K562 (cell line): ENCODE measurements around the gene GBF1.

Experiments
- BRD9 ChIP-seq: fragments of 450-650 bp; IDR thresholded peaks from 2 replicates; pipeline ENCODE4 v1.6.1; 2018; ENCODE audit warnings: low read depth; ENCODE audit not compliant: partially characterized antibody
- CREM ChIP-seq: IDR thresholded peaks from 2 replicates; pipeline ENCODE4 v1.6.1; 2014; ENCODE audit warnings: antibody characterized with exemption, low read depth
- EZH2 ChIP-seq: IDR thresholded peaks from 2 replicates; pipeline ENCODE4 v1.6.1; 2012; ENCODE audit warnings: low read depth, mild to moderate bottlenecking, inconsistent platforms, low read length, borderline replicate concordance
- FOXP1 ChIP-seq: sonication (generic); formaldehyde crosslinking; IDR thresholded peaks from 2 replicates; pipeline ENCODE4 v1.8.0; 2022; ENCODE audit warnings: mild to moderate bottlenecking, missing genetic modification reagents
- HMGXB4 ChIP-seq: sonication (generic); formaldehyde crosslinking; IDR thresholded peaks from 2 replicates; pipeline ENCODE4 v1.8.1; 2023; ENCODE audit warnings: mild to moderate bottlenecking, missing genetic modification reagents
- JUND ChIP-seq, 2 experiments: IDR thresholded peaks; 2 replicates in 1 of 2; 3 replicates in 1 of 2; pipeline ENCODE4 v1.6.1; 2011; ENCODE audit warnings: borderline replicate concordance in 2 of 2, low read depth in 2 of 2, low read length in 2 of 2, improper control_type of control experiment in 1 of 2, missing biosample characterization in 1 of 2, missing genetic modification characterization in 1 of 2, missing genetic modification reagents in 1 of 2
- MAFG ChIP-seq: fragments of 450-650 bp; conservative IDR thresholded peaks from 2 replicates; pipeline ENCODE4 v1.6.1; 2016; ENCODE audit warnings: missing genetic modification characterization, missing compliant biosample characterization
- TF ChIP-seq, protein P1 (sequence below), 3 experiments: IDR thresholded peaks in 2 of 3; conservative IDR thresholded peaks in 1 of 3; 2 replicates each; pipeline ENCODE4 v1.5.1; 2011 to 2012; ENCODE audit warnings: low read length in 3 of 3, mild to moderate bottlenecking in 3 of 3, control low read depth in 2 of 3, improper control_type of control experiment in 1 of 3, inconsistent platforms in 1 of 3, low read depth in 1 of 3, mixed read lengths in 1 of 3, moderate library complexity in 1 of 3; ENCODE audit not compliant: insufficient read depth in 2 of 3
- TF ChIP-seq, protein P2 (sequence below): fragments of 250-450 bp; sonication (Bioruptor Pico); IDR thresholded peaks from 2 replicates; pipeline ENCODE4 v1.5.0; 2020; ENCODE audit warnings: mild to moderate bottlenecking, borderline replicate concordance

DNA sequence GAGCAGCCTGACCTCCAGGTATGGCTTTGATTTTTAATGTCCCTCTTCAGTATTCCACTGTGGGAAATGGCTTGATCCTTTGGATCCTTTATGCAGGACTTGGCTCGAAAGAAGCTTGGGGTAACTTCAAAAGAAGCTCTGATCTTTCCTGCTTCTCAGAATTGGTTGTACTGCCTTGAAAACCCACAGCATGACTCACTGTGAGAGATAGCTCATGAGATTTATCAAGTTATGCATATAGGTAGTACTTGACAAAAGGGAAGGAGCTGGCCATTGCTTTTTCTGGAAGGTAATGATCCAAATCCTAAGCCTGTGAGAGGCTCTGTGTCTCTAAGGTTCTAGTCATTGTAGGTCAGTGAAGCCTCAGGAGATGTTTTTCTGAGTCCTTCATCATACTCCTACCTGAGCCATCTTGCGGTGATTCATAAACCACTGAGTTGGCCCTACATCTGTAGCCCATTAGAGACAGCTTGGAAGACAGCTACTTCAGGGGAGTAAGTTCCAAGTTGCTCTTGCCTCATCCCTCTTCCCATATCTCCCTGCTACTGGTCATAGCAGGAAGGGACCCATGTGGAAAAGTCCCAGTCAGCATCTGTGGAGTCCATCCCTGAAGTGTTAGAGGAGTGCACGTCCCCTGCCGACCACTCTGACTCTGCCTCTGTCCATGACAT, 113.5 kb downstream of the GBF1 start:
- no peak for TF ChIP-seq FOXP1
- TF ChIP-seq, protein P1, sequence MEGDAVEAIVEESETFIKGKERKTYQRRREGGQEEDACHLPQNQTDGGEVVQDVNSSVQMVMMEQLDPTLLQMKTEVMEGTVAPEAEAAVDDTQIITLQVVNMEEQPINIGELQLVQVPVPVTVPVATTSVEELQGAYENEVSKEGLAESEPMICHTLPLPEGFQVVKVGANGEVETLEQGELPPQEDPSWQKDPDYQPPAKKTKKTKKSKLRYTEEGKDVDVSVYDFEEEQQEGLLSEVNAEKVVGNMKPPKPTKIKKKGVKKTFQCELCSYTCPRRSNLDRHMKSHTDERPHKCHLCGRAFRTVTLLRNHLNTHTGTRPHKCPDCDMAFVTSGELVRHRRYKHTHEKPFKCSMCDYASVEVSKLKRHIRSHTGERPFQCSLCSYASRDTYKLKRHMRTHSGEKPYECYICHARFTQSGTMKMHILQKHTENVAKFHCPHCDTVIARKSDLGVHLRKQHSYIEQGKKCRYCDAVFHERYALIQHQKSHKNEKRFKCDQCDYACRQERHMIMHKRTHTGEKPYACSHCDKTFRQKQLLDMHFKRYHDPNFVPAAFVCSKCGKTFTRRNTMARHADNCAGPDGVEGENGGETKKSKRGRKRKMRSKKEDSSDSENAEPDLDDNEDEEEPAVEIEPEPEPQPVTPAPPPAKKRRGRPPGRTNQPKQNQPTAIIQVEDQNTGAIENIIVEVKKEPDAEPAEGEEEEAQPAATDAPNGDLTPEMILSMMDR (IDR thresholded peaks at IDR 0.05 in 2 of 3, conservative IDR thresholded peaks at IDR 0.05 in 1 of 3; ENCODE audit: insufficient read depth in 2 of 3, low read depth in 1 of 3, low read length in 3 of 3): no peak
- no peak for TF ChIP-seq MAFG (tag)
- TF ChIP-seq CREM: no peak
- TF ChIP-seq EZH2: no peak
- no peak for TF ChIP-seq JUND (IDR thresholded peaks at IDR 0.05; ENCODE audit: borderline replicate concordance, low read depth, low read length)
- TF ChIP-seq JUND (tag; IDR thresholded peaks at IDR 0.05; ENCODE audit: borderline replicate concordance, low read depth, low read length): no peak
- no peak for TF ChIP-seq HMGXB4 (CRISPR knock-in tag)
- TF ChIP-seq BRD9: no peak
- TF ChIP-seq, protein P2, sequence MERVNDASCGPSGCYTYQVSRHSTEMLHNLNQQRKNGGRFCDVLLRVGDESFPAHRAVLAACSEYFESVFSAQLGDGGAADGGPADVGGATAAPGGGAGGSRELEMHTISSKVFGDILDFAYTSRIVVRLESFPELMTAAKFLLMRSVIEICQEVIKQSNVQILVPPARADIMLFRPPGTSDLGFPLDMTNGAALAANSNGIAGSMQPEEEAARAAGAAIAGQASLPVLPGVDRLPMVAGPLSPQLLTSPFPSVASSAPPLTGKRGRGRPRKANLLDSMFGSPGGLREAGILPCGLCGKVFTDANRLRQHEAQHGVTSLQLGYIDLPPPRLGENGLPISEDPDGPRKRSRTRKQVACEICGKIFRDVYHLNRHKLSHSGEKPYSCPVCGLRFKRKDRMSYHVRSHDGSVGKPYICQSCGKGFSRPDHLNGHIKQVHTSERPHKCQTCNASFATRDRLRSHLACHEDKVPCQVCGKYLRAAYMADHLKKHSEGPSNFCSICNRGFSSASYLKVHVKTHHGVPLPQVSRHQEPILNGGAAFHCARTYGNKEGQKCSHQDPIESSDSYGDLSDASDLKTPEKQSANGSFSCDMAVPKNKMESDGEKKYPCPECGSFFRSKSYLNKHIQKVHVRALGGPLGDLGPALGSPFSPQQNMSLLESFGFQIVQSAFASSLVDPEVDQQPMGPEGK (CRISPR knock-in tag): no peak
